ENCODE measurements around the gene TMEM238L.

DNA sequence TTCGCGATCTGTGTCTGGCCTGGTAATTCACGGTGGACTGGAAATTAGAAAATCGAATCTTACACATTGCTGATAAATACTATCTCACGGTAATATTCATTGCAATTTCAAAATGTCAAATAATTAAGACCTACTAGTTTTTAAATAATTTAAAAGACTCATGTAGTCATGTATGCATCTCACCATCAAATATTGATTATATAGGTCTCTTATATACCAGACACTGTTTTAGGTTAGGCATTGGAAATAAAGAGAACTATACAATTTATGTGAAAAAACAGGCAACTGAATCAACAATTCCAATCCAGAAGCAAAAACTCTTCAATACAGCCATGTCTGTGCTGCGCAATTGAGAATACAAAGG, 41.5 kb upstream of the TMEM238L start:
- TF ChIP-seq POLR2A (IDR thresholded peaks at IDR 0.05) (no peak), CTCF (IDR thresholded peaks at IDR 0.05) (peak in 2 of 12 donors; percentile 2 to 3)
